Sigmoid colon (tissue), 4 donors: ENCODE results near the gene UBP1.

Experiments used
- CTCF ChIP-seq, 4 experiments: fragments of 450-650 bp in 3 of 4; fragments of 200-600 bp in 1 of 4; IDR thresholded peaks; one replicate each; pipeline ENCODE4 v1.5.1; 2016 to 2019; ENCODE audit warnings: antibody characterized with exemption in 4 of 4, mild to moderate bottlenecking in 3 of 4, moderate library complexity in 2 of 4
- EP300 ChIP-seq, 4 donors: sonication (generic); formaldehyde crosslinking; IDR thresholded peaks; one replicate each; pipeline ENCODE4 v1.6.1; 2017; ENCODE audit warnings: antibody characterized with exemption in 4 of 4
- POLR2A ChIP-seq, 2 donors: fragments of 450-650 bp; IDR thresholded peaks; one replicate each; pipeline ENCODE4 v1.6.1; 2016; ENCODE audit warnings: antibody characterized with exemption in 2 of 2, mild to moderate bottlenecking in 2 of 2, moderate library complexity in 2 of 2

GRCh38 chr3:33438881-33439545, 1.2 kb downstream of the UBP1 start:
- no peak for TF ChIP-seq POLR2A (IDR thresholded peaks at IDR 0.05)
- no peak for TF ChIP-seq CTCF (IDR thresholded peaks at IDR 0.05)
- TF ChIP-seq EP300 (IDR thresholded peaks at IDR 0.05): no peak
